IPS DF 4.7 (cell line): Measurements from ENCODE around the gene ACBD3.

Experiments
- DNase-seq: peaks from one replicate; pipeline ENCODE4 v3.0.0-alpha.2; 2013; ENCODE audit warnings: low spot score; ENCODE audit errors: extremely low read depth

The ACBD3 gene

GRCh38 chr1:226135059-226135651, 51.4 kb downstream of the ACBD3 start:
- DNase-seq, result no peak

GRCh38 chr1:226134170-226135058, 52.1 kb downstream of the ACBD3 start:
- no peak for DNase-seq

GRCh38 chr1:226133504-226134123, 52.9 kb downstream of the ACBD3 start:
- no peak for DNase-seq

- no peak for DNase-seq
Observed at GRCh38 chr1:226132728-226133503, 53.6 kb downstream of the ACBD3 start.

- DNase-seq, result no peak
Observed at GRCh38 chr1:226131639-226132038, 54.9 kb downstream of the ACBD3 start.

- no peak for DNase-seq
Observed at GRCh38 chr1:226129230-226129629, 57.3 kb downstream of the ACBD3 start.

GRCh38 chr1:226128487-226129075, 58.0 kb downstream of the ACBD3 start:
- no peak for DNase-seq

GRCh38 chr1:226126824-226127569, 59.5 kb downstream of the ACBD3 start:
- no peak for DNase-seq

- DNase-seq, result no peak
Observed at GRCh38 chr1:226125831-226126230, 60.7 kb downstream of the ACBD3 start.

GRCh38 chr1:226125097-226125630, 61.4 kb downstream of the ACBD3 start:
- peak; percentile 64 for DNase-seq

GRCh38 chr1:226123591-226124471, 62.7 kb downstream of the ACBD3 start:
- DNase-seq, result no peak

- DNase-seq, result no peak
Observed at GRCh38 chr1:226123212-226123560, 63.4 kb downstream of the ACBD3 start.

GRCh38 chr1:226121587-226122400, 64.7 kb downstream of the ACBD3 start:
- DNase-seq, result no peak

- no peak for DNase-seq
Observed at GRCh38 chr1:226121049-226121586, 65.4 kb downstream of the ACBD3 start.

GRCh38 chr1:226120398-226120797, 66.1 kb downstream of the ACBD3 start:
- no peak for DNase-seq

GRCh38 chr1:226119169-226119568, 67.4 kb downstream of the ACBD3 start:
- DNase-seq, result no peak

- DNase-seq, result no peak
Observed at GRCh38 chr1:226118357-226118756, 68.2 kb downstream of the ACBD3 start.

- no peak for DNase-seq
Observed at GRCh38 chr1:226117330-226117729, 69.2 kb downstream of the ACBD3 start.
